ENCODE results near the gene METTL8.

DNA sequence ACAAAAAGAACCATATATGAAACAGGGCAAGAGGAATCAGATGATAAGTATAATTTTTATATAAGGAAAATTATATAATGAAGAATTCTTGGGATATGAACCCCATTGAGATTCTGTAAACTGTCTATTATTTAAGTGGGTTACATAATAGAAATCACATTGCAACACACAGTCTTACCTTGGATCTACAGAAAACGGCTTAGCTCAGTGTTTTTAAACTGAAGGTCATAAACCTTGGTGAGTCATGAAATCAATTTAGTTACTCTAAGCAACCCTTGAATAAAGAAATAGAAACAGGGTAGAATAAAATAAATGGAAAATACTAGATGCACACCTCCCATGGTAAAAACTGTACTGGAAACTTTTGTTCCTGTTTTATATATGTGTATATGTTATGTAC is 50.7 kb downstream of the METTL8 start:
- TF ChIP-seq, protein P1, sequence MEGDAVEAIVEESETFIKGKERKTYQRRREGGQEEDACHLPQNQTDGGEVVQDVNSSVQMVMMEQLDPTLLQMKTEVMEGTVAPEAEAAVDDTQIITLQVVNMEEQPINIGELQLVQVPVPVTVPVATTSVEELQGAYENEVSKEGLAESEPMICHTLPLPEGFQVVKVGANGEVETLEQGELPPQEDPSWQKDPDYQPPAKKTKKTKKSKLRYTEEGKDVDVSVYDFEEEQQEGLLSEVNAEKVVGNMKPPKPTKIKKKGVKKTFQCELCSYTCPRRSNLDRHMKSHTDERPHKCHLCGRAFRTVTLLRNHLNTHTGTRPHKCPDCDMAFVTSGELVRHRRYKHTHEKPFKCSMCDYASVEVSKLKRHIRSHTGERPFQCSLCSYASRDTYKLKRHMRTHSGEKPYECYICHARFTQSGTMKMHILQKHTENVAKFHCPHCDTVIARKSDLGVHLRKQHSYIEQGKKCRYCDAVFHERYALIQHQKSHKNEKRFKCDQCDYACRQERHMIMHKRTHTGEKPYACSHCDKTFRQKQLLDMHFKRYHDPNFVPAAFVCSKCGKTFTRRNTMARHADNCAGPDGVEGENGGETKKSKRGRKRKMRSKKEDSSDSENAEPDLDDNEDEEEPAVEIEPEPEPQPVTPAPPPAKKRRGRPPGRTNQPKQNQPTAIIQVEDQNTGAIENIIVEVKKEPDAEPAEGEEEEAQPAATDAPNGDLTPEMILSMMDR (IDR thresholded peaks at IDR 0.05), result no peak
- TF ChIP-seq POLR2A (IDR thresholded peaks at IDR 0.05), result no peak

Data from uterus (tissue), 2 donors.